NT2/D1 (cell line): ENCODE data around the gene TCF19.

Experiments
- SUZ12 ChIP-seq: IDR thresholded peaks from 2 replicates; pipeline ENCODE4 v1.6.1; 2011; ENCODE audit not compliant: insufficient read length, insufficient read depth; ENCODE audit errors: extremely low read depth
- YY1 ChIP-seq: IDR thresholded peaks from 2 replicates; pipeline ENCODE4 v1.6.1; 2011; ENCODE audit not compliant: insufficient read length, insufficient read depth
- ZNF274 ChIP-seq: IDR thresholded peaks from 2 replicates; pipeline ENCODE4 v1.6.1; 2011; ENCODE audit warnings: mild to moderate bottlenecking, low read depth, low read length

DNA sequence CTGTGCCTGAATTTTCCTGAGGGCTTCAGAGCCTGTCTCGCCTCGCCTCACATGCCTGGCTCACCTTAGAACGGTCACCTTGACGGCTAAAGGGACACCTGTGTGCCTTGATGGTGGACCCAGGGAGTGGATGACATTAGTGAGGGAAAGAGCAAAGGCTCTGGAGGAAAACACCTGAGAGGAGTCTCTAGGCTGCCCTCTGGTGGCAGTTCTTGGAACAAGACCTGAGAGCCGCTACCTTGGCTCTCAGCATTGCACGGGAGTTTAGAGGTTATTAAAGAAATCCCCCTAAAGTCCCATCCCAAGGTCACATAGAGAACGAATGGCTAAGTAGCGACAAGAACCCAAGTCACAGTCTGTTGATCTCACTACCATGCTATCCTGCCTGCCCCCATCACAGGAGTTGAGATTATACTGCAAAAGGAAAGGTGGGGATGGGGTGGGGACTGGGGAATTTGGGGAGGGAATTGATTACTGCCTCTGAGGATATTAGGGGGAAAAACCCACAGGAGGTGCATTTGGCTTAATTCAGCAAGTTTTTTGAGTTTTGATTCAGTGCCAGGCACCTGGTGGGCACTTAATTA, 30.2 kb upstream of the TCF19 start:
- TF ChIP-seq SUZ12, result no peak
- no peak for TF ChIP-seq ZNF274
- no peak for TF ChIP-seq YY1
